CD14-positive monocyte (primary cell): ENCODE measurements around the gene RPL37. TPM values are rescaled to one million over a fixed set of nuclear protein-coding genes. Genes with fewer than 3 reads are reported as not detected.
A peak's percentile ranks its signal among the peaks of the same experiment; 100 is the strongest.
"Not testable (repeated sequence)": the region's sequence is repeated elsewhere in the genome, so short reads cannot be mapped to it uniquely, and the experiment has no call there.

Source experiments
- DNase-seq, 3 donors: peaks; one replicate each; pipeline ENCODE4 v3.0.0-alpha.2; 2011 to 2022
- H2AFZ ChIP-seq: 2 replicates; pipeline ENCODE4 v1.6.0; 2012; ENCODE audit warnings: mild to moderate bottlenecking, low read depth, low read length, inconsistent platforms; ENCODE audit not compliant: insufficient read depth, poor library complexity, severe bottlenecking
- H3K27ac ChIP-seq, 2 donors: 1 replicate in 1 of 2; 2 replicates in 1 of 2; pipeline ENCODE4 v1.5.1; 2012 to 2013; ENCODE audit warnings: low read length in 2 of 2, control low read depth in 1 of 2, inconsistent platforms in 1 of 2, low read depth in 1 of 2, mild to moderate bottlenecking in 1 of 2
- H3K27me3 ChIP-seq, 2 donors: one replicate each; pipeline versions ENCODE4 v1.6.0 to v1.6.1; 2011 to 2013; ENCODE audit warnings: low read length in 2 of 2; ENCODE audit not compliant: control insufficient read depth in 2 of 2, insufficient read depth in 2 of 2
- H3K36me3 ChIP-seq, 2 donors: replicated peaks in 1 of 2; 1 replicate in 1 of 2; 2 replicates in 1 of 2; pipeline versions ENCODE4 v1.5.1 to v1.6.1; 2012 to 2013; ENCODE audit warnings: low read length in 2 of 2, control low read depth in 1 of 2, inconsistent platforms in 1 of 2, mild to moderate bottlenecking in 1 of 2; ENCODE audit not compliant: insufficient read depth in 2 of 2, control insufficient read depth in 1 of 2
- H3K4me1 ChIP-seq, 2 donors: 1 replicate in 1 of 2; 2 replicates in 1 of 2; pipeline versions ENCODE4 v1.5.1 to v1.6.1; 2012 to 2013; ENCODE audit warnings: low read length in 2 of 2, control low read depth in 1 of 2, inconsistent platforms in 1 of 2, mild to moderate bottlenecking in 1 of 2, moderate library complexity in 1 of 2; ENCODE audit not compliant: insufficient read depth in 2 of 2, control insufficient read depth in 1 of 2
- H3K4me2 ChIP-seq: replicated peaks from 2 replicates; pipeline ENCODE3; 2012; ENCODE audit warnings: low read length, moderate library complexity, mild to moderate bottlenecking; ENCODE audit not compliant: poor library complexity, severe bottlenecking; ENCODE audit errors: extremely low read depth
- H3K4me3 ChIP-seq, 3 experiments: fragments of 200-600 bp in 1 of 3; sonication (generic) in 1 of 3; replicated peaks in 1 of 3; 1 replicate in 2 of 3; 2 replicates in 1 of 3; pipeline ENCODE4 v1.5.1; 2011 to 2013; ENCODE audit warnings: low read length in 3 of 3, mild to moderate bottlenecking in 3 of 3, control low read depth in 2 of 3, low read depth in 2 of 3, inconsistent platforms in 1 of 3, moderate library complexity in 1 of 3
- H3K79me2 ChIP-seq: 2 replicates; pipeline ENCODE4 v1.6.0; 2012; ENCODE audit warnings: mild to moderate bottlenecking, control low read depth, inconsistent platforms, low read length, moderate library complexity; ENCODE audit not compliant: insufficient read depth
- H3K9ac ChIP-seq: 2 replicates; pipeline ENCODE4 v1.6.0; 2017; ENCODE audit warnings: low read length, mild to moderate bottlenecking; ENCODE audit not compliant: insufficient read depth, poor library complexity, severe bottlenecking
- H3K9me3 ChIP-seq, 2 donors: replicated peaks in 1 of 2; 1 replicate in 1 of 2; 2 replicates in 1 of 2; pipeline versions ENCODE4 v1.5.1 to v1.6.1; 2012 to 2013; ENCODE audit warnings: low read length in 2 of 2, control low read depth in 1 of 2; ENCODE audit not compliant: control insufficient read depth in 1 of 2, insufficient read depth in 1 of 2
- H4K20me1 ChIP-seq: 2 replicates; pipeline ENCODE4 v1.6.0; 2012; ENCODE audit warnings: mild to moderate bottlenecking, low read length, control low read depth, moderate library complexity; ENCODE audit not compliant: insufficient read depth
- H3K27ac Mint-ChIP-seq, 7 donors: one replicate each; pipeline ENCODE4 v1.8.0; 2020; ENCODE audit warnings: mild to moderate bottlenecking in 7 of 7, mixed read lengths in 7 of 7, moderate library complexity in 6 of 7, inconsistent platforms in 2 of 7
- H3K27me3 Mint-ChIP-seq, 3 donors: one replicate each; pipeline ENCODE4 v1.8.0; 2021 to 2022; ENCODE audit warnings: low read depth in 3 of 3, mild to moderate bottlenecking in 3 of 3, mixed read lengths in 3 of 3, moderate library complexity in 3 of 3, inconsistent platforms in 1 of 3
- H3K36me3 Mint-ChIP-seq, 2 donors: one replicate each; pipeline ENCODE4 v1.8.0; 2020; ENCODE audit warnings: mixed read lengths in 2 of 2, inconsistent platforms in 1 of 2, mild to moderate bottlenecking in 1 of 2
- H3K4me1 Mint-ChIP-seq: one replicate; pipeline ENCODE4 v1.8.0; 2020; ENCODE audit warnings: mild to moderate bottlenecking, mixed read lengths
- H3K4me3 Mint-ChIP-seq, 2 donors: one replicate each; pipeline ENCODE4 v1.8.0; 2020; ENCODE audit warnings: mild to moderate bottlenecking in 2 of 2, mixed read lengths in 2 of 2, moderate library complexity in 1 of 2
- H3K9me3 Mint-ChIP-seq, 7 donors: one replicate each; pipeline ENCODE4 v1.8.0; 2020 to 2022; ENCODE audit warnings: mixed read lengths in 7 of 7, mild to moderate bottlenecking in 6 of 7, moderate library complexity in 6 of 7, inconsistent platforms in 2 of 7
- CTCF ChIP-seq: fragments of 200-600 bp; IDR thresholded peaks from one replicate; pipeline ENCODE4 v1.8.0; 2022; ENCODE audit warnings: antibody characterized with exemption, mild to moderate bottlenecking
- WGBS: methylation state at CpG from one replicate; pipeline ENCODE4 v1.1.5; 2013; ENCODE audit warnings: missing lambda C conversion rate; ENCODE audit not compliant: insufficient coverage; 5-methylcytosine and 5-hydroxymethylcytosine counted together
- intact Hi-C, 2 donors: fragments of 100-400 bp; cut with micrococcal nuclease; formaldehyde crosslinking; loops; one replicate each; pipeline versions ENCODE4 v1.15.0 to v1.15.1; 2023
- polyA plus RNA-seq, 3 donors: library from polyadenylated mRNA; depleted of rRNA in 1 of 3; unstranded in 2 of 3; stranded (reverse) in 1 of 3; fragments of 300-500 nt in 2 of 3; fragments of >200 nt in 1 of 3; fragmentation: Illumina TruSeq in 2 of 3; gene quantifications; 1 replicate in 2 of 3; 2 replicates in 1 of 3; pipeline ENCODE4 v1.2.3, GENCODE V29; 2012 to 2021

The RPL37 gene
- polyA plus RNA-seq, 3 donors: 87.9 to 813 (median 738) TPM

- H3K27ac Mint-ChIP-seq: peak overlapping the region in 3 of 7 donors; percentile 26 to 85 (median 43)
- TF ChIP-seq CTCF: no peak
- Histone ChIP-seq H3K4me2 (no peak overlapping the region), H3K36me3 (peaks cover 53 to 70% of the 10 kb centered on the region in 2 donors), H3K79me2 (peaks cover 18% of the 10 kb centered on the region), H3K27ac (no peak overlapping the region), H3K4me1 (no peaks in the 10 kb centered on the region), H2AFZ (no peak overlapping the region), H3K9me3 (no peaks in the 10 kb centered on the region), H4K20me1 (peaks cover 68% of the 10 kb centered on the region), H3K27me3 (no peaks in the 10 kb centered on the region), H3K4me3 (no peak overlapping the region), H3K9ac (no peak overlapping the region)
- no peak for DNase-seq
- peaks cover 0 to 2% (median 0%) of the 10 kb centered on the region in 7 donors for H3K9me3 Mint-ChIP-seq
- no peaks in the 10 kb centered on the region for H3K27me3 Mint-ChIP-seq
- intact Hi-C loops: no loop called here
- WGBS: 93% methylated on average over 3 of the region's 5 CpGs
- H3K36me3 Mint-ChIP-seq: peaks cover 54 to 64% of the 10 kb centered on the region in 2 donors
- H3K4me3 Mint-ChIP-seq: no peak overlapping the region
- H3K4me1 Mint-ChIP-seq: peaks cover 9% of the 10 kb centered on the region
Measured at GRCh38 chr5:40826489-40827187, 8.4 kb downstream of the RPL37 start.

- H3K9me3 ChIP-seq, H3K4me3 ChIP-seq, H3K4me3 Mint-ChIP-seq, H3K27ac ChIP-seq, H3K79me2 ChIP-seq, H3K4me2 ChIP-seq, H3K9ac ChIP-seq, H3K27me3 Mint-ChIP-seq, H3K4me1 ChIP-seq, H3K9me3 Mint-ChIP-seq, DNase-seq, intact Hi-C loops, H3K27me3 ChIP-seq, H2AFZ ChIP-seq, H3K4me1 Mint-ChIP-seq: not testable (repeated sequence)
- WGBS: 95% methylated on average over 8 of the region's 11 CpGs
- Histone ChIP-seq H3K36me3 (peaks cover 42 to 59% of the 10 kb centered on the region in 2 donors), H4K20me1 (peaks cover 57% of the 10 kb centered on the region)
- Mint-ChIP-seq H3K36me3 (peaks cover 48 to 58% of the 10 kb centered on the region in 2 donors), H3K27ac (peak overlapping the region in 2 of 7 donors; percentile 59 to 62)
Measured at GRCh38 chr5:40825461-40826043, 9.5 kb downstream of the RPL37 start.
